ENCODE data around the gene RAB11FIP4. TPM values are rescaled to one million over a fixed set of nuclear protein-coding genes. Genes with fewer than 3 reads are reported as not detected.

RAB11FIP4 gene
- total and polyA plus RNA-seq, 10 of the 15 experiments (the other 5 are each of a cell fraction or from before 2014, with no cell fraction given), result 1.4 to 27.0 (median 17.6) TPM

DNA sequence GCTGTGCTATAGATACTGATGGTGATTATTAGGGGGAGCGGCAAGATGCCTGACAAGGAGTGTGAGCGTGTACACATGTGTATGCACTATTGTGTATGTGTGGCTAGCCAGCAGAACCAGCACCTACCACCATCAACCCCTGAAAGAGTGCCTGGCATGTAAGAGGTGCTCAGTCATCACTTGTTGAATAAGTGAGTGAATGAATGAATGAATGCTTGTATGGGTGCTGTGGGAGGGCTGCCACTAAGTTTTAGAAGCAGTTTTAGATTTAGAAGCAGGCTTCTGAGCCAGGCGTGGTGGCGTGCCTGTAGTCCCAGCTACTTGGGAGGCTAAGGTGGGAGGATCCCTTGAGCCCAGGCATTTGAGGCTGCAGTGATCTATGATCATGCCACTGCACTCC is 37.0 kb downstream of the RAB11FIP4 start:
- CTCF ChIA-PET, result interaction anchor here (0.6 to 1.2 kb wide), 2 partner anchors 12 to 414 kb away, joined by 3 read pairs; no protein-coding TSS in a partner anchor
- in situ Hi-C loops (cut with MboI), result no loop called here
- FAIRE-seq, result no peak
- no peak for DNase-seq (ENCODE audit: low read depth, low spot score)
- SMC1A ChIA-PET (ENCODE audit: uncharacterized antibody, unreplicated experiment), result no interaction called here
- WGBS (ENCODE audit: insufficient coverage, insufficient replicate concordance, low lambda C conversion rate, missing lambda C conversion rate), result 69% methylated on average over 4 of the region's 4 CpGs
- no peak overlapping the region for H3K27ac ChIP-seq (ENCODE audit: control insufficient read depth, insufficient read depth)
- BruUV-seq (replicated peaks), result no TSS peak
- H3K27me3 ChIP-seq (replicated peaks in 1 of 2; ENCODE audit: control insufficient read depth in 2 of 2, insufficient read depth in 2 of 2, low read length in 1 of 2), result no peaks in the 10 kb centered on the region; a peak in 1 of 4 replicates
- ATAC-seq, result no peak
- intact Hi-C loops (cut with micrococcal nuclease; ENCODE audit: unreplicated experiment), result no loop called here
- RAD21 ChIA-PET (ENCODE audit: unreplicated experiment), result no interaction called here
- no peaks in the 10 kb centered on the region for H4K20me1 ChIP-seq (ENCODE audit: control insufficient read depth, insufficient read depth)
- H3K9ac ChIP-seq (ENCODE audit: control insufficient read depth, insufficient read depth, low read length), result no peak overlapping the region
- H3K4me2 ChIP-seq (ENCODE audit: control insufficient read depth, insufficient read depth), result no peak overlapping the region
- no peaks in the 10 kb centered on the region for H3K36me3 ChIP-seq (ENCODE audit: control insufficient read depth in 2 of 2, insufficient read depth in 2 of 2, low read length in 1 of 2)
- no peaks in the 10 kb centered on the region; the same call in 2 of the 3 replicates for H3K9me3 ChIP-seq (replicated peaks; ENCODE audit: control insufficient read depth, insufficient read depth, low read length)
- POLR2A ChIA-PET, result no interaction called here
- H3K4me1 ChIP-seq (ENCODE audit: control insufficient read depth, insufficient read depth, low read length), result no peaks in the 10 kb centered on the region
- H3K4me3 ChIP-seq, result no peak overlapping the region
- H2AFZ ChIP-seq (ENCODE audit: control insufficient read depth, low read depth, low read length), result no peak overlapping the region
- no peaks in the 10 kb centered on the region for H3K79me2 ChIP-seq (ENCODE audit: control insufficient read depth, insufficient read depth, low read length)
- no peak for TF ChIP-seq CUX1 (IDR thresholded peaks at IDR 0.05; ENCODE audit: insufficient replicate concordance, low read depth, low read length)
- TF ChIP-seq NKRF (conservative IDR thresholded peaks at IDR 0.05), result no peak
- TF ChIP-seq FOS (IDR thresholded peaks at IDR 0.05; ENCODE audit: borderline replicate concordance, extremely low read depth, insufficient read length), result no peak
- no peak for TF ChIP-seq SUZ12 (IDR thresholded peaks at IDR 0.05; ENCODE audit: unreplicated experiment)
- no peak for TF ChIP-seq PKNOX1 (IDR thresholded peaks at IDR 0.05)
- TF ChIP-seq YBX1 (IDR thresholded peaks at IDR 0.05), result no peak
- TF ChIP-seq TAF1 (IDR thresholded peaks at IDR 0.05; ENCODE audit: borderline replicate concordance, low read depth, low read length), result no peak
- no peak for TF ChIP-seq SIN3A (IDR thresholded peaks at IDR 0.05; ENCODE audit: low read depth, low read length)
- TF ChIP-seq BRCA1 (IDR thresholded peaks at IDR 0.05; ENCODE audit: low read depth, low read length), result no peak
- TF ChIP-seq, protein P1, sequence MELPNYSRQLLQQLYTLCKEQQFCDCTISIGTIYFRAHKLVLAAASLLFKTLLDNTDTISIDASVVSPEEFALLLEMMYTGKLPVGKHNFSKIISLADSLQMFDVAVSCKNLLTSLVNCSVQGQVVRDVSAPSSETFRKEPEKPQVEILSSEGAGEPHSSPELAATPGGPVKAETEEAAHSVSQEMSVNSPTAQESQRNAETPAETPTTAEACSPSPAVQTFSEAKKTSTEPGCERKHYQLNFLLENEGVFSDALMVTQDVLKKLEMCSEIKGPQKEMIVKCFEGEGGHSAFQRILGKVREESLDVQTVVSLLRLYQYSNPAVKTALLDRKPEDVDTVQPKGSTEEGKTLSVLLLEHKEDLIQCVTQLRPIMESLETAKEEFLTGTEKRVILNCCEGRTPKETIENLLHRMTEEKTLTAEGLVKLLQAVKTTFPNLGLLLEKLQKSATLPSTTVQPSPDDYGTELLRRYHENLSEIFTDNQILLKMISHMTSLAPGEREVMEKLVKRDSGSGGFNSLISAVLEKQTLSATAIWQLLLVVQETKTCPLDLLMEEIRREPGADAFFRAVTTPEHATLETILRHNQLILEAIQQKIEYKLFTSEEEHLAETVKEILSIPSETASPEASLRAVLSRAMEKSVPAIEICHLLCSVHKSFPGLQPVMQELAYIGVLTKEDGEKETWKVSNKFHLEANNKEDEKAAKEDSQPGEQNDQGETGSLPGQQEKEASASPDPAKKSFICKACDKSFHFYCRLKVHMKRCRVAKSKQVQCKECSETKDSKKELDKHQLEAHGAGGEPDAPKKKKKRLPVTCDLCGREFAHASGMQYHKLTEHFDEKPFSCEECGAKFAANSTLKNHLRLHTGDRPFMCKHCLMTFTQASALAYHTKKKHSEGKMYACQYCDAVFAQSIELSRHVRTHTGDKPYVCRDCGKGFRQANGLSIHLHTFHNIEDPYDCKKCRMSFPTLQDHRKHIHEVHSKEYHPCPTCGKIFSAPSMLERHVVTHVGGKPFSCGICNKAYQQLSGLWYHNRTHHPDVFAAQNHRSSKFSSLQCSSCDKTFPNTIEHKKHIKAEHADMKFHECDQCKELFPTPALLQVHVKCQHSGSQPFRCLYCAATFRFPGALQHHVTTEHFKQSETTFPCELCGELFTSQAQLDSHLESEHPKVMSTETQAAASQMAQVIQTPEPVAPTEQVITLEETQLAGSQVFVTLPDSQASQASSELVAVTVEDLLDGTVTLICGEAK (IDR thresholded peaks at IDR 0.05; ENCODE audit: borderline replicate concordance), result no peak
- TF ChIP-seq NFXL1 (IDR thresholded peaks at IDR 0.05; ENCODE audit: borderline replicate concordance), result no peak
- TF ChIP-seq EED (IDR thresholded peaks at IDR 0.05; ENCODE audit: low read depth), result no peak
